GM12865 (cell line): Measurements from ENCODE around the gene DNAH11.
"Not testable (repeated sequence)": the region's sequence is repeated elsewhere in the genome, so short reads cannot be mapped to it uniquely, and the experiment has no call there.

Experiments used
- DNase-seq: peaks from one replicate; pipeline ENCODE4 v3.0.0; 2010; ENCODE audit warnings: low read depth
- H3K4me3 ChIP-seq: 2 replicates; pipeline ENCODE4 v1.5.1; 2011; ENCODE audit warnings: mild to moderate bottlenecking, low read depth, low read length, control low read depth
- TF ChIP-seq, protein P1 (sequence below): IDR thresholded peaks from 2 replicates; pipeline ENCODE4 v1.5.1; 2011; ENCODE audit warnings: low read length, control low read depth, low read depth, inconsistent platforms; ENCODE audit not compliant: insufficient read depth; ENCODE audit errors: missing control alignments

Gene DNAH11

GRCh38 chr7:21866731-21867130 lies 323.9 kb downstream of the DNAH11 start:
- TF ChIP-seq, protein P1, sequence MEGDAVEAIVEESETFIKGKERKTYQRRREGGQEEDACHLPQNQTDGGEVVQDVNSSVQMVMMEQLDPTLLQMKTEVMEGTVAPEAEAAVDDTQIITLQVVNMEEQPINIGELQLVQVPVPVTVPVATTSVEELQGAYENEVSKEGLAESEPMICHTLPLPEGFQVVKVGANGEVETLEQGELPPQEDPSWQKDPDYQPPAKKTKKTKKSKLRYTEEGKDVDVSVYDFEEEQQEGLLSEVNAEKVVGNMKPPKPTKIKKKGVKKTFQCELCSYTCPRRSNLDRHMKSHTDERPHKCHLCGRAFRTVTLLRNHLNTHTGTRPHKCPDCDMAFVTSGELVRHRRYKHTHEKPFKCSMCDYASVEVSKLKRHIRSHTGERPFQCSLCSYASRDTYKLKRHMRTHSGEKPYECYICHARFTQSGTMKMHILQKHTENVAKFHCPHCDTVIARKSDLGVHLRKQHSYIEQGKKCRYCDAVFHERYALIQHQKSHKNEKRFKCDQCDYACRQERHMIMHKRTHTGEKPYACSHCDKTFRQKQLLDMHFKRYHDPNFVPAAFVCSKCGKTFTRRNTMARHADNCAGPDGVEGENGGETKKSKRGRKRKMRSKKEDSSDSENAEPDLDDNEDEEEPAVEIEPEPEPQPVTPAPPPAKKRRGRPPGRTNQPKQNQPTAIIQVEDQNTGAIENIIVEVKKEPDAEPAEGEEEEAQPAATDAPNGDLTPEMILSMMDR = no peak
- no peak overlapping the region for H3K4me3 ChIP-seq
- no peak for DNase-seq

- TF ChIP-seq, protein P1 = no peak
- no peak overlapping the region for H3K4me3 ChIP-seq
- DNase-seq = no peak
Measured at GRCh38 chr7:21867226-21867625, 324.4 kb downstream of the DNAH11 start.

- no peak overlapping the region for H3K4me3 ChIP-seq
- DNase-seq = no peak
- TF ChIP-seq, protein P1 = no peak
Measured at GRCh38 chr7:21867816-21868575, 325.2 kb downstream of the DNAH11 start.

DNA sequence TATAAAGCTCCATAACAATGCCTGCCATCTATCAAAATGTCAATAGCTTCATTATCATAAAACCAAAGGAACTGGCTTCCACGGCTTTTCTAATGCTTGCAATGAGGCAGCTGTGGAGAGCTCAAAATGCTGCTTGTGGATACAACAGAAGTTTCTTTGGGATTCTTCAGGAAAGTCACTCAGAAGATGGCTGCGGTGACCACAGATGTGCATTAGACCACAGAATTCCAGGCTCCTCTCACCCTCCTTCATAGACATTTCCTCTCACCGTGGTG lies 325.7 kb downstream of the DNAH11 start:
- H3K4me3 ChIP-seq = no peak overlapping the region
- TF ChIP-seq, protein P1 = no peak
- DNase-seq = no peak

GRCh38 chr7:21869785-21870402 lies 327.1 kb downstream of the DNAH11 start:
- no peak for DNase-seq
- no peak overlapping the region for H3K4me3 ChIP-seq
- TF ChIP-seq, protein P1 = no peak

DNA sequence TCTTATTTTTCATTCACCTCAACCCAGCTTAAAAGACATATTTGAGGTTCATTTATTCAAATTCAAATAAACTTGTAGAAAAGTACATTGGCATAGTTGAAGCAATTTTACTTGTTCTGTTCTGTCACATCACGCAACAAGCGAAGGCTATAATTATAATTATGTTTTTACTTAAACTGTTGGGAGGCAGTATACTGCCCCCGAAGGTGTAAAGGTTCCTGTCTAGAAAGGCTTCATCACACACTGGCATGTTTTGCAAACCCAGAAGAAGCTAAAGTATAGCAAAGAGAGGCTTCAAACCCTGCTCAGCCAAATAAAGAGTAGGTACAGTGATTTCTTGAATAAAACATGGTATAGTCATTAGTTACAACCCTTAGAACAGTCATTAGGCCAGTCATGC lies 340.2 kb downstream of the DNAH11 start:
- TF ChIP-seq, protein P1 = no peak
- no peak for DNase-seq
- H3K4me3 ChIP-seq = no peak overlapping the region

- DNase-seq = not testable (repeated sequence)
Measured at GRCh38 chr7:21883501-21883900, 340.7 kb downstream of the DNAH11 start.

More at GRCh38 chr7:21883501-21883900, 340.7 kb downstream of the DNAH11 start:
- not testable (repeated sequence) for H3K4me3 ChIP-seq
